Caco-2 (cell line): ENCODE data around the gene RXRA. TPM values are rescaled to one million over a fixed set of nuclear protein-coding genes. Genes with fewer than 3 reads are reported as not detected.

Experiments used
- BruUV-seq: library from RNA; stranded (reverse); fragments of 400-500 nt; replicated peaks from 2 replicates; lab custom pipeline; 2021; lab: Mats Ljungman, UMichigan
- CTCF ChIA-PET: fragments of 300-600 bp; sonication (Branson Sonifier 250); formaldehyde crosslinking; loops from one replicate; lab custom pipeline; 2022; ENCODE audit warnings: antibody characterized with exemption; lab: Charles Lee
- POLR2A ChIA-PET: fragments of 300-600 bp; sonication (Branson Sonifier 250); formaldehyde crosslinking; loops from one replicate; lab custom pipeline; 2022; ENCODE audit warnings: antibody characterized with exemption; lab: Charles Lee
- DNase-seq, 2 experiments: peaks; one replicate each; pipeline versions ENCODE4 v3.0.0 to v3.0.0-alpha.2; 2020 to 2022
- H3K27me3 ChIP-seq: replicated peaks from 2 replicates; pipeline ENCODE4 v1.6.0; 2011; ENCODE audit warnings: low read length; ENCODE audit not compliant: control insufficient read depth, insufficient read depth
- H3K36me3 ChIP-seq: 2 replicates; pipeline ENCODE4 v1.5.1; 2011; ENCODE audit warnings: low read length; ENCODE audit not compliant: control insufficient read depth, insufficient read depth
- H3K4me1 ChIP-seq: fragments of 250-450 bp; sonication (Bioruptor Pico); 2 replicates; pipeline ENCODE4 v1.5.1; 2020; ENCODE audit warnings: mild to moderate bottlenecking
- H3K4me3 ChIP-seq: 2 replicates; pipeline ENCODE4 v1.5.1; 2011; ENCODE audit warnings: low read depth, mild to moderate bottlenecking, control low read depth, low read length
- H3K9me3 ChIP-seq: fragments of 250-450 bp; sonication (Bioruptor Pico); 2 replicates; pipeline ENCODE4 v1.5.1; 2020; ENCODE audit warnings: mild to moderate bottlenecking, moderate library complexity
- H3K27ac Mint-ChIP-seq: one replicate; pipeline ENCODE4 v1.8.0; 2022; ENCODE audit warnings: mixed read lengths; ENCODE audit not compliant: unreplicated experiment
- H3K27me3 Mint-ChIP-seq: one replicate; pipeline ENCODE4 v1.8.0; 2022; ENCODE audit warnings: mixed read lengths; ENCODE audit not compliant: insufficient read depth, unreplicated experiment
- H3K36me3 Mint-ChIP-seq: one replicate; pipeline ENCODE4 v1.8.0; 2022; ENCODE audit warnings: mild to moderate bottlenecking, mixed read lengths; ENCODE audit not compliant: insufficient read depth, unreplicated experiment
- H3K4me1 Mint-ChIP-seq: one replicate; pipeline ENCODE4 v1.8.0; 2022; ENCODE audit warnings: low read depth, mixed read lengths; ENCODE audit not compliant: unreplicated experiment
- H3K4me3 Mint-ChIP-seq: one replicate; pipeline ENCODE4 v1.8.0; 2022; ENCODE audit warnings: mild to moderate bottlenecking, moderate library complexity, mixed read lengths; ENCODE audit not compliant: unreplicated experiment
- H3K9me3 Mint-ChIP-seq: one replicate; pipeline ENCODE4 v1.8.0; 2022; ENCODE audit warnings: mixed read lengths; ENCODE audit not compliant: unreplicated experiment
- CTCF ChIP-seq, 2 experiments: fragments of 200-600 bp in 1 of 2; IDR thresholded peaks; 1 replicate in 1 of 2; 2 replicates in 1 of 2; pipeline versions ENCODE4 v1.5.1 to v1.8.0; 2011 to 2022; ENCODE audit warnings: antibody characterized with exemption in 1 of 2, control low read depth in 1 of 2, inconsistent platforms in 1 of 2, low read depth in 1 of 2, low read length in 1 of 2, mild to moderate bottlenecking in 1 of 2, moderate library complexity in 1 of 2; ENCODE audit not compliant: insufficient read depth in 1 of 2, severe bottlenecking in 1 of 2, unreplicated experiment in 1 of 2
- intact Hi-C: fragments of 100-400 bp; cut with micrococcal nuclease; formaldehyde crosslinking; loops from one replicate; pipeline ENCODE4 v1.10.0; 2022; ENCODE audit not compliant: unreplicated experiment
- total RNA-seq: library from RNA; stranded (reverse); gene quantifications from 2 replicates; pipeline ENCODE4 v1.2.3, GENCODE V29; 2022

Gene RXRA
- total RNA-seq, 1 experiment from 2014 or later: 69.1 TPM

GRCh38 chr9:134368571-134368970 lies 42.3 kb downstream of the RXRA start:
- no peak overlapping the region for H3K4me3 Mint-ChIP-seq
- no peaks in the 10 kb centered on the region for H3K36me3 ChIP-seq
- no peak overlapping the region for H3K4me3 ChIP-seq
- intact Hi-C loops: no loop called here
- no peak for DNase-seq
- TF ChIP-seq CTCF (IDR thresholded peaks at IDR 0.05; ENCODE audit: insufficient read depth in 1 of 2, low read depth in 1 of 2, low read length in 1 of 2, severe bottlenecking in 1 of 2, unreplicated experiment in 1 of 2): no peak
- H3K4me1 Mint-ChIP-seq: peaks cover 13% of the 10 kb centered on the region
- no peak overlapping the region for H3K27ac Mint-ChIP-seq
- BruUV-seq: no TSS peak
- no peaks in the 10 kb centered on the region for H3K9me3 Mint-ChIP-seq
- ChIA-PET POLR2A (no interaction called here), CTCF (no interaction called here)
- no peaks in the 10 kb centered on the region for H3K27me3 ChIP-seq
- H3K9me3 ChIP-seq: no peaks in the 10 kb centered on the region
- H3K4me1 ChIP-seq: peaks cover 15% of the 10 kb centered on the region
- H3K27me3 Mint-ChIP-seq: no peaks in the 10 kb centered on the region
- H3K36me3 Mint-ChIP-seq: peaks cover 24% of the 10 kb centered on the region

DNA sequence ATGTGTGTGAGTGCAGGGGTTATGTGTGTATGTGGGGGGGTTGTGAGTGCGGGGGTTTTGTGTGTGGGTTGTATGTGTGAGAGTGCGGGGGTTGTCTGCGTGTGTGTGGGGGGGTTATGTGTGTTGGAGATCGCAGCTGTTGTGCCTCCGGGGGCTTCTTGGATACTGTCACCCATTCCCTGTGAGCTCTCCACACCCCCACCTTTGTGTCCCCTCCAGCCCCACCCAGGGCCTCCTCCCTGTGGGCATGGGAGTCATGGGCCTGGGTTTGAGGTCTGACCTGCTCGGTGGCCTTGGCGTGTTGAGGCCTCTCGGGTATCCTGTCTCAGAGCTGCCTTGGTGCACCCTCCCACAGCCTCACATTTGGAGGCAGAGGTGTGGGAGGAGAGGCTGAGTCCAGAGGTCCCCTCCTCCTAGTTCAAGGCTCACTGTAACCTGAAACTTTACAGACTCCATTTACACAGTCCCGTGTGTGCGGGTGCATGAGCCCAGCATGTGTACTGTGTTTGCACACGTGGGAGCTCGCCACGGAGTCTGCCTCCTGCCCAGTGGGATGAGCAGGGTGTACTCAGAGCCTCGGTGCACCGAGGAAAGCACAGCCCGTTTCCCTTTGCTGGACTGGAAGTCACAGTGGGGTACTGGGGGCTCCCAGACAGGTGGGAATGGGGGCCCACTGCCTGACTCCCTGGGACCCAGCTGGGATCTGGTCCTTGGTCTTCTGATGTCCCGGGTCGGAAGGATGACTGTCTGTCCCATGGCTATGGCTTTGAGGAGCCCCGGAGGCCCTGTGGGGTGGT lies 43.4 kb downstream of the RXRA start:
- Histone ChIP-seq H3K4me3 (no peak overlapping the region), H3K9me3 (no peaks in the 10 kb centered on the region), H3K4me1 (peaks cover 8% of the 10 kb centered on the region), H3K27me3 (no peaks in the 10 kb centered on the region), H3K36me3 (no peaks in the 10 kb centered on the region)
- ChIA-PET CTCF (interaction anchor here (0.6 kb wide), 1 partner anchor 66 kb away, joined by 3 read pairs; no protein-coding TSS in a partner anchor), POLR2A (no interaction called here)
- H3K4me1 Mint-ChIP-seq: peaks cover 13% of the 10 kb centered on the region
- TF ChIP-seq CTCF (IDR thresholded peaks at IDR 0.05; ENCODE audit: insufficient read depth in 1 of 2, low read depth in 1 of 2, low read length in 1 of 2, severe bottlenecking in 1 of 2, unreplicated experiment in 1 of 2): no peak
- H3K9me3 Mint-ChIP-seq: no peaks in the 10 kb centered on the region
- no peaks in the 10 kb centered on the region for H3K27me3 Mint-ChIP-seq
- peaks cover 24% of the 10 kb centered on the region for H3K36me3 Mint-ChIP-seq
- H3K27ac Mint-ChIP-seq: no peak overlapping the region
- no peak for DNase-seq
- intact Hi-C loops: no loop called here
- H3K4me3 Mint-ChIP-seq: no peak overlapping the region
- no TSS peak for BruUV-seq

DNA sequence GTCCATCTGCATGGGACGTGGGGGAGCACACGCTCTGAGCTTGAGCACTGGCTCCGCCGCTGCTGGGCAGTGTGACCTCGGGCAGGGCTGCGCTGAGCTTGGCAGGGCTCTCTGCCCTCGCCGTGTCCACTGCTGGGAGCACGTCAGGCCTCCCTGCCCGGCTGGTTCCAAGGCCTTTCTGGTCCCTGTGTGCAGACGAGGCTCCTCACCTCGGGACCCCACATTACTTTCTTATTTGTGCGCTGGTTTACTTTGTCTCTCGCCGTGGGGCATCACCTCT lies 43.9 kb downstream of the RXRA start:
- Histone ChIP-seq H3K9me3 (no peaks in the 10 kb centered on the region), H3K4me1 (peaks cover 3% of the 10 kb centered on the region), H3K36me3 (no peaks in the 10 kb centered on the region), H3K27me3 (no peaks in the 10 kb centered on the region), H3K4me3 (no peak overlapping the region)
- Mint-ChIP-seq H3K4me1 (peaks cover 12% of the 10 kb centered on the region), H3K27me3 (no peaks in the 10 kb centered on the region), H3K27ac (no peak overlapping the region), H3K9me3 (no peaks in the 10 kb centered on the region), H3K36me3 (peaks cover 24% of the 10 kb centered on the region), H3K4me3 (no peak overlapping the region)
- ChIA-PET CTCF (interaction anchor here (0.6 kb wide), 1 partner anchor 65 kb away, joined by 3 read pairs; no protein-coding TSS in a partner anchor), POLR2A (no interaction called here)
- intact Hi-C loops: no loop called here
- BruUV-seq: no TSS peak
- TF ChIP-seq CTCF (IDR thresholded peaks at IDR 0.05; ENCODE audit: insufficient read depth in 1 of 2, low read depth in 1 of 2, low read length in 1 of 2, severe bottlenecking in 1 of 2, unreplicated experiment in 1 of 2): no peak
- no peak for DNase-seq
